ENCODE measurements around the gene CX3CR1.

The CX3CR1 gene

GRCh38 chr3:39289107-39289506 lies 9.3 kb upstream of the CX3CR1 start:
- no peak overlapping the region for H3K9ac ChIP-seq (ENCODE audit: low read length)
- no peaks in the 10 kb centered on the region for H3K9me3 ChIP-seq (ENCODE audit: control insufficient read depth, low read depth, low read length)
- no peaks in the 10 kb centered on the region for H3K4me1 ChIP-seq (ENCODE audit: control insufficient read depth, low read depth, low read length)
- H3K27me3 ChIP-seq (ENCODE audit: control insufficient read depth, insufficient read depth, low read length), result no peaks in the 10 kb centered on the region
- H3K27ac ChIP-seq (ENCODE audit: low read length), result no peak overlapping the region
- H3K4me3 ChIP-seq (ENCODE audit: low read length), result no peak overlapping the region
- no peaks in the 10 kb centered on the region for H3K36me3 ChIP-seq (ENCODE audit: control insufficient read depth, low read depth, low read length)

GRCh38 chr3:39288300-39288808 lies 8.5 kb upstream of the CX3CR1 start:
- Histone ChIP-seq H3K9ac (ENCODE audit: low read length) (no peak overlapping the region), H3K4me1 (ENCODE audit: control insufficient read depth, low read depth, low read length) (no peaks in the 10 kb centered on the region), H3K36me3 (ENCODE audit: control insufficient read depth, low read depth, low read length) (no peaks in the 10 kb centered on the region), H3K4me3 (ENCODE audit: low read length) (no peak overlapping the region), H3K9me3 (ENCODE audit: control insufficient read depth, low read depth, low read length) (no peaks in the 10 kb centered on the region), H3K27me3 (ENCODE audit: control insufficient read depth, insufficient read depth, low read length) (no peaks in the 10 kb centered on the region), H3K27ac (ENCODE audit: low read length) (no peak overlapping the region)

GRCh38 chr3:39287216-39288164 lies 7.7 kb upstream of the CX3CR1 start:
- Histone ChIP-seq H3K36me3 (ENCODE audit: control insufficient read depth, low read depth, low read length) (no peaks in the 10 kb centered on the region), H3K9me3 (ENCODE audit: control insufficient read depth, low read depth, low read length) (no peaks in the 10 kb centered on the region), H3K4me1 (ENCODE audit: control insufficient read depth, low read depth, low read length) (no peaks in the 10 kb centered on the region), H3K27ac (ENCODE audit: low read length) (no peak overlapping the region), H3K4me3 (ENCODE audit: low read length) (no peak overlapping the region), H3K9ac (ENCODE audit: low read length) (no peak overlapping the region), H3K27me3 (ENCODE audit: control insufficient read depth, insufficient read depth, low read length) (no peaks in the 10 kb centered on the region)

- Histone ChIP-seq H3K36me3 (ENCODE audit: control insufficient read depth, low read depth, low read length) (no peaks in the 10 kb centered on the region), H3K27me3 (ENCODE audit: control insufficient read depth, insufficient read depth, low read length) (no peaks in the 10 kb centered on the region), H3K4me1 (ENCODE audit: control insufficient read depth, low read depth, low read length) (no peaks in the 10 kb centered on the region), H3K9ac (ENCODE audit: low read length) (no peak overlapping the region), H3K4me3 (ENCODE audit: low read length) (no peak overlapping the region), H3K9me3 (ENCODE audit: control insufficient read depth, low read depth, low read length) (no peaks in the 10 kb centered on the region), H3K27ac (ENCODE audit: low read length) (no peak overlapping the region)
Measured at GRCh38 chr3:39286771-39287170, 6.9 kb upstream of the CX3CR1 start.

GRCh38 chr3:39285332-39285731 lies 5.5 kb upstream of the CX3CR1 start:
- Histone ChIP-seq H3K9me3 (ENCODE audit: control insufficient read depth, low read depth, low read length) (no peaks in the 10 kb centered on the region), H3K4me3 (ENCODE audit: low read length) (no peak overlapping the region), H3K4me1 (ENCODE audit: control insufficient read depth, low read depth, low read length) (no peaks in the 10 kb centered on the region), H3K9ac (ENCODE audit: low read length) (no peak overlapping the region), H3K27ac (ENCODE audit: low read length) (no peak overlapping the region), H3K27me3 (ENCODE audit: control insufficient read depth, insufficient read depth, low read length) (no peaks in the 10 kb centered on the region), H3K36me3 (ENCODE audit: control insufficient read depth, low read depth, low read length) (no peaks in the 10 kb centered on the region)

GRCh38 chr3:39284457-39284881 lies 4.6 kb upstream of the CX3CR1 start:
- Histone ChIP-seq H3K9ac (ENCODE audit: low read length) (no peak overlapping the region), H3K9me3 (ENCODE audit: control insufficient read depth, low read depth, low read length) (no peaks in the 10 kb centered on the region), H3K27ac (ENCODE audit: low read length) (no peak overlapping the region), H3K4me1 (ENCODE audit: control insufficient read depth, low read depth, low read length) (no peaks in the 10 kb centered on the region), H3K27me3 (ENCODE audit: control insufficient read depth, insufficient read depth, low read length) (no peaks in the 10 kb centered on the region), H3K4me3 (ENCODE audit: low read length) (no peak overlapping the region), H3K36me3 (ENCODE audit: control insufficient read depth, low read depth, low read length) (no peaks in the 10 kb centered on the region)

GRCh38 chr3:39282057-39282456 lies 2.2 kb upstream of the CX3CR1 start:
- Histone ChIP-seq H3K27me3 (ENCODE audit: control insufficient read depth, insufficient read depth, low read length) (no peaks in the 10 kb centered on the region), H3K9ac (ENCODE audit: low read length) (no peak overlapping the region), H3K9me3 (ENCODE audit: control insufficient read depth, low read depth, low read length) (no peaks in the 10 kb centered on the region), H3K36me3 (ENCODE audit: control insufficient read depth, low read depth, low read length) (no peaks in the 10 kb centered on the region), H3K4me1 (ENCODE audit: control insufficient read depth, low read depth, low read length) (no peaks in the 10 kb centered on the region), H3K4me3 (ENCODE audit: low read length) (no peak overlapping the region), H3K27ac (ENCODE audit: low read length) (no peak overlapping the region)

- no peaks in the 10 kb centered on the region for H3K4me1 ChIP-seq (ENCODE audit: control insufficient read depth, low read depth, low read length)
- H3K9me3 ChIP-seq (ENCODE audit: control insufficient read depth, low read depth, low read length), result no peaks in the 10 kb centered on the region
- no peaks in the 10 kb centered on the region for H3K27me3 ChIP-seq (ENCODE audit: control insufficient read depth, insufficient read depth, low read length)
Measured at GRCh38 chr3:39281533-39281932, 1.7 kb upstream of the CX3CR1 start.

GRCh38 chr3:39280571-39280970 lies 735 bp upstream of the CX3CR1 start:
- Histone ChIP-seq H3K9ac (ENCODE audit: low read length) (no peak overlapping the region), H3K4me1 (ENCODE audit: control insufficient read depth, low read depth, low read length) (no peaks in the 10 kb centered on the region), H3K36me3 (ENCODE audit: control insufficient read depth, low read depth, low read length) (no peaks in the 10 kb centered on the region), H3K9me3 (ENCODE audit: control insufficient read depth, low read depth, low read length) (no peaks in the 10 kb centered on the region), H3K27ac (ENCODE audit: low read length) (no peak overlapping the region), H3K27me3 (ENCODE audit: control insufficient read depth, insufficient read depth, low read length) (no peaks in the 10 kb centered on the region), H3K4me3 (ENCODE audit: low read length) (no peak overlapping the region)

More at GRCh38 chr3:39281533-39281932, 1.7 kb upstream of the CX3CR1 start:
- Histone ChIP-seq H3K27ac (ENCODE audit: low read length) (no peak overlapping the region), H3K36me3 (ENCODE audit: control insufficient read depth, low read depth, low read length) (no peaks in the 10 kb centered on the region), H3K4me3 (ENCODE audit: low read length) (no peak overlapping the region), H3K9ac (ENCODE audit: low read length) (no peak overlapping the region)

GRCh38 chr3:39278616-39278935 lies 1.3 kb downstream of the CX3CR1 start:
- no peaks in the 10 kb centered on the region for H3K4me1 ChIP-seq (ENCODE audit: control insufficient read depth, low read depth, low read length)

GRCh38 chr3:39277893-39278615 lies 1.8 kb downstream of the CX3CR1 start:
- H3K4me1 ChIP-seq (ENCODE audit: control insufficient read depth, low read depth, low read length), result no peaks in the 10 kb centered on the region
- no peaks in the 10 kb centered on the region for H3K9me3 ChIP-seq (ENCODE audit: control insufficient read depth, low read depth, low read length)
- no peak overlapping the region for H3K27ac ChIP-seq (ENCODE audit: low read length)
- no peaks in the 10 kb centered on the region for H3K36me3 ChIP-seq (ENCODE audit: control insufficient read depth, low read depth, low read length)
- no peaks in the 10 kb centered on the region for H3K27me3 ChIP-seq (ENCODE audit: control insufficient read depth, insufficient read depth, low read length)
- no peak overlapping the region for H3K4me3 ChIP-seq (ENCODE audit: low read length)
- H3K9ac ChIP-seq (ENCODE audit: low read length), result no peak overlapping the region

More at GRCh38 chr3:39278616-39278935, 1.3 kb downstream of the CX3CR1 start:
- Histone ChIP-seq H3K27ac (ENCODE audit: low read length) (no peak overlapping the region), H3K9me3 (ENCODE audit: control insufficient read depth, low read depth, low read length) (no peaks in the 10 kb centered on the region), H3K4me3 (ENCODE audit: low read length) (no peak overlapping the region), H3K27me3 (ENCODE audit: control insufficient read depth, insufficient read depth, low read length) (no peaks in the 10 kb centered on the region), H3K36me3 (ENCODE audit: control insufficient read depth, low read depth, low read length) (no peaks in the 10 kb centered on the region), H3K9ac (ENCODE audit: low read length) (no peak overlapping the region)
